Stimulated activated CD4-positive, alpha-beta T cell treated with anti-CD3 and anti-CD28 coated beads, Interleukin-1b, Interleukin-23, amount 100 ng/mL, for 1 hour (primary cell): ENCODE measurements around the gene PMEPA1.

Experiments used
- DNase-seq, 2 donors: peaks; one replicate each; pipeline ENCODE4 v3.0.0-alpha.2; 2020; ENCODE audit warnings: low read depth in 2 of 2

Gene PMEPA1

DNA sequence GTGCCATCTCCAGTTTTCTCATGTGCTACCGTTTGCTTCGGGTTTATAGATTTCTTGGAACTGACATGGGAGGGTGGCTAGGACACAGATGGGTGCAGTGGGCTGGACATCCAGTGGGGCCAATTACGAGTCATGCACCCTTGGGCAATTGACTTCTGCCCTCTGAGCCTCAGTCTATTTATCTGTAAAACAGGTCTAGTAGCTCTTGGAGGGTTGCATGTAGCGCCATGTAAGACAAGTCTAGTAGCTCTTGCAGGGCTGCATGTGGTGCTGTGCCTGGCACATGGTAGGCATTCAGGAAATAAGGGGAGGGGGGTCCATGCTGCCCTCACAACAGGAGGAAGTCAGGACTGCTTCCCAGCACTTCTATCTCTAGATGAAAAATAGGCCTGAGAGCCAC, 15.3 kb downstream of the PMEPA1 start:
- no peak for DNase-seq

DNA sequence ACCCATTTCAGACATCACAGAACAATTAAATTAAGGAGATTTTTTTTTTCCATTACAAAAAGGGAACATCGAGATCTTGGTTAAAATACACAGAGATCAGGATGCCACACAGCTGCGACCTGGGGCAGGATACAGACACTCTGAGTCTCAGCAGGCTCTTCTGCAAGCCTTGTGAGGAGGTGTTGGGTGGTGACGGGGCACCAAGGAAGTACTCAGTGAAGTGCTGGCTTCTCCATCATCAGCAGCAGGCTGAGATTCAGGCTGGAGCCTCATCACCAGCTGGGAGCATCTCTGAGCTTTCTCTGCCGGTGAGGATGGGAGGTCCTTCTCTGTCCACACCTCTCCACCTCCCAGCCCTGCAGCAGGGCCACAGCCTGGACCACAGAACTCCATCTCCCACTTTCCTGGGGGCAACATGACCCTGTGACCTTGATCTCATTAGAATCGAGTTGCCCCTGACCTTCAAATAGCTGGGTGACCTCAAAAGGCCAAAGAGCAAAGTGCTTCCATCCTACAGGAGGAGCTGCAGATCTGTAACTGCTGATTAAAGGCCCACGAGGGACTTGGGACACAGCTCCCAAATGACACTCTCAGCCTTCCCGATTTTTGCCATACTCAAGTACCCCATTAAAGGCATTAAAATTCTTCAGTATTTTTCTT, 16.0 kb downstream of the PMEPA1 start:
- no peak for DNase-seq

DNA sequence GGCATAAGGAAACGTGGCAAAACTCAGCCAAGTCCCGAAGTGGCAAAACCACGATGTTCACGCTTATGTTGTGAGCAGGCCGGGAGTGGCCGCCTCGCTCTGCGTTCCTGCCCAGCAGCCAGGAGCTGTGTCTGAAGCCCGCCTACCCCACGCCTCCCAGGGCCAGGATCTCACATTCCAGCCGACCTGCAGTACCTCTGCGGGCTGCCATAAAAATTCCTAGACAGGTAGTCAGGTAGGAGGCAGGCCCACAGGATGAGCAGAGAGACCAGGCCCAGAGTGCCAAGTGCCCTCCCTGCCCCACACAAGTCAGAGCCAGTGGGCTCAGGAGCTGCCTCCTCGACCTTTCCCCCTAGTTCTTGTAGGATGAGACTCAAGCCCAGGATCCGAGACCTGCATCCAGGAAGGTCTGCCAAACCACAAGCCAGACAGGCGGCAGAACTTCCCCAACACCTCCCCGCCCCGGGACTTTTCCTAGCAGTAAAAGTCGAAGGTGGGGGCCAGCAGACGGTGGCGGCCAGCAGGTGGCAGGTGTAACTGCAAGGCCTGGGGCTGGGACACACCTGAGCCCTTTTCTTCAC, 16.7 kb downstream of the PMEPA1 start:
- no peak for DNase-seq

DNA sequence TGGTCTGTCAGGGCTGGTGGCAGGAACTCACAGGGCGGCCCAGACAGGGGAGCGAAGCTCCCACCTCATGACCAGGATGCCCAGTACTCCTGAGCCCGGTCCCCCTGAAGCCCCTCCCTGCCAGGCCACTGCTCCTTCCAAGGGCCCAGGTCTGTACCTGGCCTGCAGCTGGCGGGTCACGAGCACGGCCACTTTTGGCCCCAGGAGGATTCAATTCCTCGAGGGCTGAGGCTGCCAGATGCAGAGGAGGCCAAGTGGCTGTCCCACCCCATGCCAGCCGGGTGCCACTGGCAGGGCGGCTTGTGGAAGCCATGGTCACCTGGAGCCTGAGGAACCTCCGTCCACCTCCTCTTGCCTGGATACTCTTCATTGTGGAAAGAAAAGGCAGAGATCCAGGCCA, 17.4 kb downstream of the PMEPA1 start:
- no peak for DNase-seq

DNA sequence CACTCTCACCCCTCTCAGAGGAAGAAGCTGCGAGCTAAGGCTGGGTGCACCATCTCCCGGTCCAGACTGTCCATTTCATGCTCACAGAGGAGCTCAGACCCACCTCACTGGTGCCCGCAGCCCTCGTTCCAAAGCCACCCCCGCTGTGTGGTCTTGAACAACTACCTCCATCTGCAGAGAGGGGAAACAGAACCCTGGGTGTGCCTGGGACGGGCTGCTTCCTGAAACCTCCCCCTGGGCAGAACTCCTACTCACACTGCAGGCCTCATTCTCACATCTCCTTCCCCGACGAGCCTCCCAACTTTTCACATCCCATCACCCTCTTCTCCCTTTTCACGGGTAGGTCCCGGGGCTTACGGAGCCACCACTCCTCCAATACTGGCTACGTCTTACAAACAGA, 18.1 kb downstream of the PMEPA1 start:
- DNase-seq = no peak

DNA sequence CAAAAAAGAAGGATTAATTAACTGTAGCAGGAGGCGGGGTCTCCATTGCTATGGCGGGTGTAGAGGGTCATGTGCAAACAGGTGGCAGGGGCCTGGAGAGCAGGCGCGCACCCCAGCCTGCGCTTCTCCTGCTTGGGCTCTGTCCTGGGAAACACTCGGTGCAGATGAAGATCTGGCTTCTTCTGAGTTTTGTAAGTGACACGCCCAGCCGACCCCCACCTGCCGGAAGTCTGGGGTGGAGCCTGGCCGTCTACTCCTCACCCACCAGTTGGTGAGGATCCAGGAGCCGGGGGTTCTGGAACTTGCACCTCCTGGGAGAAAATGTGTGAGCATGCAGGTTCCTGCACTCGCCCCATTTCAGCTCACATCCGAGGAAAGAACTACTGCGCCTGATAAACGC, 19.3 kb downstream of the PMEPA1 start:
- no peak for DNase-seq

DNA sequence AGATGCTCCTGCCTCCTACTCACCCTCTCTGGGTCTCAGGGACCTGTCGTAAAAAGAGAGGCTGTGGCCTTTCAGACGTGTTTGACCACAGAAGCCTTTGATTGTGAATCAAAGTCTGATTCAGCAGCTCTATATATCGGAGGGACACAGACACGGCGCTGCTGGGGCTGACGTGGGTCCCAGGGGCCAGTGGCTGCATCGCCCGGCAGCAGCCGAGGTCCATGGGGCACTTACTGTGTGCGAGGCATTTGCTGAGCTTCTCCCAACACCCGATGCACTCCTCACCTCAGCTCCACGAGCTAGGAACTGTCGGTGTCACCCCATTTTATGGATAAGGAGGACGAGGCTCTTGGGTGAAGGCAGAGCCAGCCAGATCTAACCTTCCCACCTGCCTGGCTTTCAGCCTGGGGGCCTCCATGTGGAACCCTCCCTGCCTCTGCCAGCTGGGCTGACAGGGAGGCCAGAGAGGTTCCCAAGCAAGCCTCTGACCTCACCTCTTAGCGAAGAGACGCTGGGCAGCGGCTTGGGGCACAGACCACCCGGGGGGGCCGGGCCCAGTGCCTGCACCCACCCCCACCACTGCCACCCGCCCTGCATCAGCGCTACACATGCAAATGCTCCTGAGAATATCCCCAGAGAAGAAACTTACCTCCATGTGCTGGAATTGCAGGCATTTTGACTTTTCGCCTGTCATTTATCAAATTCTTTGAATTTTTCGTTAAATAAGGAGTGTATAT, 19.9 kb downstream of the PMEPA1 start:
- DNase-seq = no peak

DNA sequence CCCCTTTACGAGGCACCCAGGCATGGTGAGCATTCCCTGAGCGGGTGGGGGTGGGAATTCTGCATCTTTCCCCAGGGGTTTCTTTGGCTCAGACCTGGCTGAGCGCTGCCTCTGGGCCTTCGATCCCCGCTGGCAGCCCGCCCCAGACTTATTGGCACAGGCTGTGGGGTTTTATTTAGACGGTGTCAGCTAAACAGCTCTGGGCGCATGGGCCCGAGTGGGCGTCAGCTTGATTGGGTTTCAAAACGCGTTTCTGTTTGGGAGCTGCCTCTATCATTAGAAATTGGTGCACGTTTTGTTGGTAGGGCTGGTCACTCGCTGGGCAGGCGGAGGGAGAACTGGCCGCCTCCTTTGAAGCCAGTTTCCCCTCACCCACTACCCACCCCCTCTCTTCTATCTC, 21.0 kb downstream of the PMEPA1 start:
- no peak for DNase-seq

DNA sequence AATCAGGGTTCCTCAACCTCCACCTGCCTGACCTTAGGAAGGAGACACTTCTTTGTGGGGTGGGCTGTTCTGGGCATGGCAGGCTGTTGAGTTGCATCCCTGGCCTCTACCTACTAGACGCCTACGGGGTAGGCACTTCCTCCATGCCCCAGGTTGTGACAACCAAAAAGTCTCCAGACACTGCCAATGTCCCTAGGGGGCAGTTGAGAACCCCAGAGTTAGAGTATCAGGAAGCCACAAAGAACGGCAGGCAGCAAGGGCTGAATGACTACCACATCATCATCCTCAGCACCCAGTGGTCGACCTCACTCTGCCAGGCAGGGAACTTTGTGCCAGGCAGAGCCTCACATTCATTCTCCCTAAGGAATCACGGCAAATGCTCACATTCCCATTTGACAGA, 21.5 kb downstream of the PMEPA1 start:
- no peak for DNase-seq

DNA sequence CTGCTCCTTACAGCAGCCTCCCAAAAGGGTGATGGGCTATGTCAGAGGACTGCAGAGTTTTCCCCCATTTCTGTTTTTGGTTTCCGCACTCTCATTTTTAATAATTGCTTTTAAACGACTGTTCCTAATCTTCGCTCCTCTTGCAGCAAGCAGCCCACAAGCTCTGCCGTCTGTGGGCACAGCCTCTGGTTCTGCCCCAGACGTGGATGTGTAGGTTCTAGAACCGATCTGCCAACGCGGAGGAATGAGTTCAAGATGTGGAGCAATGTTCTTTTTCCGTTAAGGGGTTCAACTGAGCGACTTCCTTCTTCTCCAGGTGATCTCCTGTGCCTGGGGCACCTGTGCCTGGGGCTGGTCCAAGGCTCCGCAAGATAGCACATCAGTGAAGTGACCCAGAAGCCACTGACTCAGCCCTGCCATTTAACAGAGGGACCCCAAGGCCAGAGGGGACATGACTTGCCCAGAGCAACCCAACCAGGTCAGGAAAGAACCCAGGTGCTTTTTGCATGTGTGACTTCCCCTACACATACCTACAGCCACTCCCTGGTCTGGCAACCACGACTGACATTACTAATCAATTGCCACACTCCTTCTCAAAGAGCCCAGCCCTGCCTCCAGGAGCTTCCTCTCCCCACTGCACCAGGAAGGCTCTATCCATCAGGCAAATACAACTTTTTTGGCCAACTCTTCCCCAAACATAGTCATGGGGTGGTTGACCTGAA, 22.7 kb downstream of the PMEPA1 start:
- DNase-seq = no peak

DNA sequence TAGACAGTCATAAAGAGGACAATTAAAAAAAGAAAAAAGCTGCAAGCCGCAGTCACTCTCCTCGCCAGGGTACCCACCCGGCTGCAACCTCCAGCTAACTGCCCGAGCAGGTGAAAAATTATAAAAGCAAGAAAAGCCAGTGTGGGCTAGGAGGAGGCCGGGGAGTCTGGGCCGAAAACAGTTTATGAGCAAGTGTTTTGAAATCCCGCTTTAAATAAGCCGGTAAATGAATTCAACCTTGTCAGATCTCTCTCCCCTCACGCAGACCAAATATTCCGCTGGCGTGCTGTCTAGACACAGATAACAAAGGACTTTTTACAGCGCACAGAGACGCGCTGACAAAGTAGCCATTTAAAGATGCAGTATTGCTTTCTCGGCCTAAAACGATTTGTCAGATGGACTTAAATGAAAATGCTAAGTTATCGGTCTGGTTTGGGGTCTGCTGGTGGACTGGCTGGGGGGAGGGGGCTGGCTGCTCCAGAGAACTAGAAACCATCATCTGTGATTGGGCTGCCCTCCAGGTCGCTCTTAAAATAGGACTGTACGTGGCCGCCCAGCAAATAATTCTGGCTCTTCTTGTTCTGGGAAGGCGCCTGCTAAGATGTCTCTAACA, 24.6 kb downstream of the PMEPA1 start:
- no peak for DNase-seq

DNA sequence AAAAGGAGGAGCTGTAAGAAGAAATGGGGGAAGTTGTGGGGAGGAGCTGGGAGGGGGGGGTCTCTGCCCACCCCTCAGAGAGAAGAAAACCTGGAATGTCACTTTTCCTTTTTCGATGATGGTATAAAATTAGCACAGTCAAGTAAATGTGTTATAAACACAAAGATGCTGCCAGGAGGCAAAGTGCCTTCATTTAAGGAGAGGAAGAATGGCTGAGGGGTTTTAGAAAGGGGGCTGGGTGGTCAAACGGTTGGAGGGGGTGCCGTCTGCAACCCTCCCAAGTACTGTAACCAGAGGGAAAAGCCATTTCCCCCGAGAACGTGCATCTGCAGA, 25.0 kb downstream of the PMEPA1 start:
- no peak for DNase-seq

DNA sequence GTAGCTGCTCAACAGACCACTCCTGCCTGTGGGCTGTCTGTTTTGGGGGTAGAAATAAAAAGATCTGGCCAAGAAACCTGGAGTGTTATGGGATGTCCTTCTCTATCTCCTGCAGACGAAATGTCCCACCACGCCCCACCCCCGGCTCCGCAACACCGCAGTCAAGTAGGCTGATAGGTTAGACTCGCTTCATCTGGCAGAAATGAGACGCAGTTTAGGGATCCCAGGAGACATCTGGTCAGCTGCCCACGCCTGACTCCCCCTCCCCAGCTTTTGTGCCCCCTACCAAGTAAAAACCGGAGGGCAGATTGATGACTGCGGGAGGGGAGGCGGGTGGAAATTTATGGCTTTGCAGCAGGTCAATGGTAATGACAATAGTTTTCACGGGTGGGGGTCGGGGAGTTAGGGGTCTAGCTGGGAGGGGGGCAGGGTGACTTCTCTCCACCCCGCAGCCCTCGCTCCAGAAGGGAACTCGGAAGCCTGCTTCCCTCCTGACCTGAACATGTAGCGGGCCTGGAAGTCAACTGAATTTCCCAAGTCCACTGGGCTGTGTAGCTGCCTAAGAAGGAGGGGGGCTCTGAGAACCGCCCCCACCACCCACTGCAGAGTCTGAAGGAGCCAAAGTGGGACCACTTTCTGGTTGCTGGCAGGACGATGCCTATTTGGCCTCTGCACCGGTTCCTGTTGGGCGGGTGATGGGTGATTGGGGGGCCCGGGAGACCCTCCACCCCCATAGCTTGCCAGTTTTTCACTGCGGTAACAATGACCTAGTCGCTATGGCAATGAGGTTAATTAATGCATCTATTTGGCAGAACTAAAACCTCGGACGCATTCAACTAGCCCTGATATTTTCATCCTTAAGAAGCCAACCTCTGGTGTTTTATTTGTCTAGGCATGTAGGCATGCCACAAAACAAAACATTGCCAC, 25.7 kb downstream of the PMEPA1 start:
- no peak for DNase-seq

DNA sequence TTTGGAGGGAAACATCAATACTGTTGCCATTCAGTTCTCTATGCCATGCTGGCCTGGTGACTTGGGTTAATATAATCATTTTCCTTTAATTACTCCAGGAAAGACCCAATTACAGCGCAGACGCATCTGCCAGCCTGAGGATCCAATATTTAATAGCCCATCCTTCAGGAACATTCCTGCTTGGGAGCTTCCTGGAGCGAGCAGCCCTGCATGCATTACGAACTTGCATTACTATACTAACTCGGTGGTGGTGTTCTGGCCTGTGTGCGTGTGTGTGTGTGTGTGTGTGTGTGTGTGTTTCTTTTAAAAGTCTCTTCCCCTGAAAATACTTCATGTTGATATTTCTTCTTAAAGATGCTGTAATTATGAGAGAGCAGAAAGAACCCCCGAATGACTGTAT, 26.5 kb downstream of the PMEPA1 start:
- DNase-seq = no peak

DNA sequence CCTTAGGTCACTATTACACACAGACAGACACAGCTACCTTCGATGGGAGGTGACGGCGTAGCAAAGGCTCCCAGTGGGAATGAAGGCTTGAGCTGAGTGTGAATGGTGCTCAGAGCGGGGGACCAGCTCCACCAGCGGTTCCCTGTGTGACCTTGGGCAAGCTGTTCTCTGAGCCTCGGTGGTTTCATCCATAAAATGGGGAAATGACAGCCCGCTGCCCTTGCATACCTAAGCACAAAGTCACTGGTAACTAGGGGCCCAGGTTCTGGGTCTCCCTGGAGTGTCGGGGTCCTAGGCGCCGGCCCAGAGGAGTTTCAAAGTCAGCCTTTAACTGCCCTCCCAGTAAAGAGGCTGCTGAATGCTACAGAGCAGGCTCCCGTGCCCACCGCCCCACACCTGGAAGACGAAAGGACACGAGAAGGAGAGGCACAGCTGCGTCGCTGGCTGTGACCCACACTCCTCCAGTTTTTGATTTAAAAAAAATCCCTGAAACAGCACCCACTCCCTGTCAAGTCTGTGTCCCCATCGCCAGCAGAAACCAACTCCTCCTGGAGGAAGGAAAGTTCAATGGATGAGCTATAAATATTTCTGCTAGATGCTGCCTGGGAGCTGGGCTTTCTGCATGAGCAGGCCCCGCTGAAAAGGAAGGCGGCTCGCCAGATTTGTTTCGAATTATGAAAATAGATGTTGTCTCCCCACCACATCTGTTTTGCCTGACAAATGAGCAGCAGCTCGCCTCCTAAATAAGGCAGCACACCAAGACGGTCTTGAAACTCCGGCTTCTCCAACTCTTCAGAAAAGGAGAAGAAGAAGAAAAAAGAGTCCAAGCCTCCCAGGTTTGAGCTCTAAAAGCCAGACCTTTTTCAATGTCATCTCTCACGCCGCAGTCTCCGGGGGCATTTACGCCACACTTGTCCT, 27.4 kb downstream of the PMEPA1 start:
- no peak for DNase-seq

DNA sequence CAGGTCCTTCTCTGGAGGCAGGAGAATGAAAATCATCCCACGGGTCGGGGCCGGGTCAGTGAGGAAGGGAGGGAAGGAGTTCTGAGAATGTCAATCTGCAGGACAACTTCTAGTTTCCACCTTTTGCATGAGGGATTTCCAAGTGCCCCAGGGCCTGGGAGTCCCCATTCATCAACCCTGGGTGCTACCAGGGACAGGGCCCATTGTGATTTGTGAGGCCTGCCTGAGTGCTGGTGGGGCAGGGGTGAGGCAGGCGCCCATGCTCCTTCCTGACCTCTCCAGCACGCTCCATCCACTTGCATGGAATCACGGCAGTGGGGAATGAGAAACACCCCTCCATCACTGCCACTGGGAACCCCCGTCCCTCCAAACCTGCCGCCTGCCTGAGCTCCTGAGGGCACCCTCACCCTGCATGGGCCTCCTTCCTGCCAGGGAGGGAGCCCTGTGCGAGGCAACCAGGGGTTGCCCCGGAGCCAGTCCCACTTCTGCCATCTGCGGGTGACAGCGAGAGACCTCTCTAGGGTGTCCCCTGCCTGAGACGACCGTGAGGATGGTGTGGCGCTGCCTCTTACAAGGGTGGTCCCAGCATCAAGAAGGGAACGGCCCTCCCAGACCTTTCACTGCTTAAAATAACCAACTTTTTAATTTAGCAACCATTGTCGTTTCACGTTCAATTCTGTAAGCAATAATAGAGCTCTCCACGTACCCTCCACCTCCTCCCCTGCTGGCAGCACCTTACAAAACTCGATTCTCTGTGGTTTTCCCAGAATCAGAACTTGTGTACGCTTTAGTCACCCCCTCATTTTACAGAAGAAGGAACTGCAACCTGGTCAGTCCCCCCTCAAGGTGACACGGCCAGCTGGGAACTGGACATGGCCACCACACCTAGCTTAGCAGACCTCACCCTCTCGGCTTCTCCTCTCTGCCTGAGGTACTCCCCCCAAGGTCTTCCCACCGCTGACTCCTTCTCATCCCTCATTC, 28.6 kb downstream of the PMEPA1 start:
- no peak for DNase-seq

DNA sequence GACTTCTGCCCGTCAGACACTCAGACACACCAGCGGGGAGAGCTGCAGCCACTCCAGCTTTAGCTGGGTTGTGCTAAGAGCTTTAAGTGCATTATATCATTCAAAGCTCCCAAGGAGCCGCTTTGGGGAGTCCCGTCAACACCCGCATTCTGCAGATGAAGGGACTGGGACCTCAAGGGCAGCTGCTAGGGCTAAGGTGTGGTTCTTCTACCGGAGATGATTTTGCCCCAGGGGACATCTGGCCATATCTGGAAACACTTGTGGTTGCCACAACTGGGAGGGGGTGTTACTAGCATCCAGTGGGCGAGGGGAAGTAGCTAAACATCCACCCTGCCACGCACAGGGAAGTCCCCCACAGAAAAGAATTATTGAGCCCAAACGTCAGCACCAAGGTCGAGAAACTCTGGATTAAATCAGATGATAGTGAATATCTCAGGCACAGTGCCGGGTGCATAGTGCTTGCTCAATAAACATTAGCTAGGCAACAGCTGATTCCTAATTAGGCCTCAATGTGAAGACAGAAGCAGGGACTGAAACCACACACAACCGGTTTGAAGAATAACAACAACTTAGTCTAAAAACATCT, 29.6 kb downstream of the PMEPA1 start:
- DNase-seq = no peak

DNA sequence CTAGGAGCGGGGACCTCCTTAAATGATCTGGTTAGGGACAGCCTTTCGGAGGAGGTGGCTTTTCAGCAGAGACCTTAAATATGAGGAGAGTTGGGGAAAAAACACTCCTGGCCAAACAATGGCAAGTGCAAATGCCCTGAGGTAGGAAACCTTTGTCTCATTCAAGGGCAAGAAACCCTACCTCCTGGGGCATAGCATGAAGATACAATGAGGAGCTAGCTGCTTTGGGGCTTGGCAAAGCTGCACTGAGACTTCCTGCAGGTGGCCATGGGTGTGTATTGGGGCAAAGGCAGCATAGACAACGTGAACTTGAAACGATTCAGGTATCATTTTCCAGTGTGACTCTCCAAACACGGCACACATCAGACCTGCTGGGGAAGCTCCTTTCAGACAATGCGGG, 30.7 kb downstream of the PMEPA1 start:
- no peak for DNase-seq

DNA sequence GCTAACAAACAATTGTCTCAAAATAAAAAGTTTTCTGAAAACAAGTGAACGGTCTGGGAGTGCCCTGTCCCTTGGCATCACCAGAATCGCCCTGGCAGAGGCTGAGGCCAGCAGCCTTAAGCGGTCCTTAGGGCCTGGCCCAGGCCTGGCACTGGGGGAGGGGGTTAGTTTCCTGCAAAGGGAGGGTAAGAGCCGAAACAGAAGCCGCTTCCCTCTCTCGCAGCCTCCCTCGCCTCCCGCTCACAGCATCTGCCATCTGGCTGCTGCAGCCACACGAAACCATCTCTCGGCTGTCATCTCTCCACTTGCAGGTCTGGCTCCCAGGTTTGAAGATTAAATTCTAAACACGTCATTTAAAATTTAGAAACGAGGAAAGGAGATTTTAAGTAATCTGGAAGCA, 31.5 kb downstream of the PMEPA1 start:
- DNase-seq = no peak
